Lower lobe of right lung (tissue), 2 donors: ENCODE data around the gene UGT1A10. TPM values are rescaled to one million over a fixed set of nuclear protein-coding genes. Genes with fewer than 3 reads are reported as not detected.

ENCODE experiments used
- ATAC-seq, 2 donors: fragments of 200-7000 bp; cut with Tn5 transposase; one replicate each; pipeline ENCODE4 v1.9.1; 2020 to 2022; ENCODE audit warnings: mild to moderate bottlenecking in 2 of 2, moderate library complexity in 2 of 2
- DNase-seq: peaks from one replicate; pipeline ENCODE4 v3.0.0-alpha.2; 2020
- H3K27ac ChIP-seq: fragments of 200-600 bp; one replicate; pipeline ENCODE4 v1.8.0; 2022
- H3K27me3 ChIP-seq: fragments of 200-600 bp; one replicate; pipeline ENCODE4 v1.8.0; 2022; ENCODE audit warnings: low read depth
- H3K36me3 ChIP-seq: fragments of 200-600 bp; one replicate; pipeline ENCODE4 v1.8.0; 2022; ENCODE audit warnings: mild to moderate bottlenecking
- H3K4me1 ChIP-seq: fragments of 200-600 bp; one replicate; pipeline ENCODE4 v1.8.0; 2022
- H3K4me3 ChIP-seq: fragments of 200-600 bp; one replicate; pipeline ENCODE4 v1.8.0; 2022; ENCODE audit warnings: mild to moderate bottlenecking
- H3K9me3 ChIP-seq: fragments of 200-600 bp; one replicate; pipeline ENCODE4 v1.8.0; 2022
- CTCF ChIP-seq: fragments of 200-600 bp; IDR thresholded peaks from one replicate; pipeline ENCODE4 v1.8.0; 2022; ENCODE audit warnings: antibody characterized with exemption, mild to moderate bottlenecking
- intact Hi-C: fragments of 100-400 bp; cut with DNase I; formaldehyde crosslinking; loops from one replicate; pipeline ENCODE4 v1.11.0; 2022
- total RNA-seq: library from RNA; stranded (reverse); fragmentation: NEBNext Ultra II Directional; extraction: Animal tissue kit (Norgen Biotek cat#: 25700); gene quantifications from one replicate; pipeline ENCODE4 v1.2.1, GENCODE V29; 2021
- donor health status: DM: no; HTN: yes; CAD: no; lungs with severe emphysema.

Gene UGT1A10
- total RNA-seq, 1 donor from 2014 or later = not detected

GRCh38 chr2:233817361-233817911 lies 181.2 kb downstream of the UGT1A10 start:
- intact Hi-C loops = no loop called here
- Histone ChIP-seq H3K27me3 (peaks cover 4% of the 10 kb centered on the region), H3K9me3 (no peaks in the 10 kb centered on the region), H3K36me3 (no peaks in the 10 kb centered on the region), H3K4me1 (no peaks in the 10 kb centered on the region), H3K4me3 (no peak overlapping the region), H3K27ac (no peak overlapping the region)
- no peak for DNase-seq
- ATAC-seq = peak in 1 of 2 donors; percentile 7
- TF ChIP-seq CTCF = no peak

GRCh38 chr2:233817995-233818638 lies 181.9 kb downstream of the UGT1A10 start:
- Histone ChIP-seq H3K4me1 (no peaks in the 10 kb centered on the region), H3K9me3 (no peaks in the 10 kb centered on the region), H3K27ac (no peak overlapping the region), H3K36me3 (no peaks in the 10 kb centered on the region), H3K27me3 (peaks cover 4% of the 10 kb centered on the region), H3K4me3 (no peak overlapping the region)
- ATAC-seq (no peak), DNase-seq (no peak)
- TF ChIP-seq CTCF = no peak
- intact Hi-C loops = no loop called here

GRCh38 chr2:233818639-233819621 lies 182.7 kb downstream of the UGT1A10 start:
- peaks cover 4% of the 10 kb centered on the region for H3K27me3 ChIP-seq
- no peaks in the 10 kb centered on the region for H3K36me3 ChIP-seq
- no peak overlapping the region for H3K4me3 ChIP-seq
- TF ChIP-seq CTCF = no peak
- H3K4me1 ChIP-seq = no peaks in the 10 kb centered on the region
- no peak for ATAC-seq
- H3K9me3 ChIP-seq = no peaks in the 10 kb centered on the region
- intact Hi-C loops = no loop called here
- H3K27ac ChIP-seq = no peak overlapping the region
- peak; percentile 22 for DNase-seq

- ATAC-seq (peak in 1 of 2 donors; percentile 6), DNase-seq (no peak)
- Histone ChIP-seq H3K4me3 (no peak overlapping the region), H3K27me3 (peaks cover 4% of the 10 kb centered on the region), H3K27ac (no peak overlapping the region), H3K9me3 (no peaks in the 10 kb centered on the region), H3K4me1 (no peaks in the 10 kb centered on the region), H3K36me3 (no peaks in the 10 kb centered on the region)
- no peak for TF ChIP-seq CTCF
- intact Hi-C loops = no loop called here
These were observed 183.9 kb downstream of the UGT1A10 start for GRCh38 chr2:233819884-233820773.

- H3K4me3 ChIP-seq = no peak overlapping the region
- H3K27ac ChIP-seq = no peak overlapping the region
- no peak for ATAC-seq
- intact Hi-C loops = no loop called here
- peaks cover 4% of the 10 kb centered on the region for H3K27me3 ChIP-seq
- no peak for DNase-seq
- no peak for TF ChIP-seq CTCF
- H3K9me3 ChIP-seq = no peaks in the 10 kb centered on the region
- H3K36me3 ChIP-seq = no peaks in the 10 kb centered on the region
- H3K4me1 ChIP-seq = no peaks in the 10 kb centered on the region
These were observed 184.5 kb downstream of the UGT1A10 start for GRCh38 chr2:233820774-233821105.
